Neuronal stem cell (in vitro differentiated cells): Measurements from ENCODE around the gene AGXT.

ENCODE experiments used
- DNase-seq: peaks from one replicate; pipeline ENCODE4 v3.0.0-alpha.2; 2013; ENCODE audit warnings: low spot score
- H2AFZ ChIP-seq: one replicate; pipeline ENCODE4 v1.6.1; 2013; ENCODE audit warnings: mild to moderate bottlenecking, low read length, inconsistent platforms
- H2AK5ac ChIP-seq: 2 replicates; pipeline ENCODE4 v1.6.1; 2013; ENCODE audit warnings: low read depth, mild to moderate bottlenecking, inconsistent platforms, low read length, moderate library complexity, mixed read lengths
- H2BK120ac ChIP-seq: 2 replicates; pipeline ENCODE4 v1.6.1; 2013; ENCODE audit warnings: low read depth, mild to moderate bottlenecking, inconsistent platforms, low read length, moderate library complexity, mixed read lengths
- H2BK12ac ChIP-seq: one replicate; pipeline ENCODE4 v1.6.1; 2013; ENCODE audit warnings: low read length, inconsistent platforms
- H2BK15ac ChIP-seq: 2 replicates; pipeline ENCODE4 v1.6.1; 2013; ENCODE audit warnings: mild to moderate bottlenecking, low read length, inconsistent platforms, mixed read lengths
- H2BK5ac ChIP-seq: one replicate; pipeline ENCODE4 v1.6.1; 2013; ENCODE audit warnings: inconsistent platforms, mild to moderate bottlenecking, low read length, moderate library complexity
- H3K14ac ChIP-seq: one replicate; pipeline ENCODE4 v1.6.1; 2013; ENCODE audit warnings: low read length, inconsistent platforms
- H3K18ac ChIP-seq: 2 replicates; pipeline ENCODE4 v1.6.1; 2013; ENCODE audit warnings: low read length, inconsistent platforms
- H3K23ac ChIP-seq: 2 replicates; pipeline ENCODE4 v1.6.1; 2013; ENCODE audit warnings: low read depth, mild to moderate bottlenecking, mixed read lengths, low read length, inconsistent platforms; ENCODE audit not compliant: poor library complexity
- H3K27ac ChIP-seq: replicated peaks from 3 replicates; pipeline ENCODE4 v1.5.1; 2013; ENCODE audit warnings: low read length, inconsistent platforms
- H3K27me3 ChIP-seq, 3 experiments: 2 replicates each; pipeline ENCODE4 v1.6.1; 2013; ENCODE audit warnings: low read length in 3 of 3, mild to moderate bottlenecking in 2 of 3, inconsistent platforms in 1 of 3, low read depth in 1 of 3, mixed read lengths in 1 of 3, moderate library complexity in 1 of 3; ENCODE audit not compliant: control insufficient read depth in 3 of 3, insufficient read depth in 3 of 3
- H3K36me3 ChIP-seq, 2 donors: replicated peaks in 1 of 2; 2 replicates each; pipeline ENCODE4 v1.6.1; 2013; ENCODE audit warnings: low read length in 2 of 2; ENCODE audit not compliant: control insufficient read depth in 2 of 2, insufficient read depth in 2 of 2
- H3K4ac ChIP-seq: 2 replicates; pipeline ENCODE4 v1.6.1; 2013; ENCODE audit warnings: inconsistent platforms, mild to moderate bottlenecking, low read length, moderate library complexity
- H3K4me1 ChIP-seq, 2 donors: 1 replicate in 1 of 2; 2 replicates in 1 of 2; pipeline ENCODE4 v1.6.1; 2013; ENCODE audit warnings: low read length in 2 of 2, low read depth in 1 of 2; ENCODE audit not compliant: control insufficient read depth in 2 of 2, insufficient read depth in 1 of 2
- H3K4me2 ChIP-seq: one replicate; pipeline ENCODE4 v1.6.1; 2013; ENCODE audit warnings: mild to moderate bottlenecking, low read length, inconsistent platforms; ENCODE audit not compliant: insufficient read depth, poor library complexity, severe bottlenecking
- H3K4me3 ChIP-seq, 2 donors: 2 replicates each; pipeline ENCODE4 v1.5.1; 2013; ENCODE audit warnings: low read length in 2 of 2, mild to moderate bottlenecking in 2 of 2, inconsistent platforms in 1 of 2, moderate library complexity in 1 of 2
- H3K79me1 ChIP-seq: one replicate; pipeline ENCODE4 v1.6.1; 2013; ENCODE audit warnings: low read depth, mild to moderate bottlenecking, inconsistent platforms, low read length, moderate library complexity
- H3K9ac ChIP-seq: one replicate; pipeline ENCODE4 v1.6.1; 2013; ENCODE audit warnings: mild to moderate bottlenecking, low read depth, low read length, inconsistent platforms; ENCODE audit not compliant: poor library complexity
- H3K9me3 ChIP-seq, 2 donors: replicated peaks in 1 of 2; 2 replicates each; pipeline versions ENCODE3 to v1.6.1; 2013; ENCODE audit warnings: low read length in 2 of 2, mild to moderate bottlenecking in 2 of 2, inconsistent platforms in 1 of 2, low read depth in 1 of 2, mixed read lengths in 1 of 2, moderate library complexity in 1 of 2; ENCODE audit not compliant: control insufficient read depth in 2 of 2, insufficient read depth in 1 of 2
- H4K8ac ChIP-seq: one replicate; pipeline ENCODE4 v1.6.1; 2013; ENCODE audit warnings: low read depth, mild to moderate bottlenecking, inconsistent platforms, low read length, moderate library complexity
- H4K91ac ChIP-seq: one replicate; pipeline ENCODE4 v1.6.1; 2013; ENCODE audit warnings: low read length, low read depth, mild to moderate bottlenecking, inconsistent platforms; ENCODE audit not compliant: poor library complexity
- WGBS, 2 donors: extraction: QIAGEN DNeasy Blood & Tissue Kit; methylation state at CpG; one replicate each; pipeline ENCODE4 v1.1.7; 2013; ENCODE audit warnings: missing lambda C conversion rate in 2 of 2, mixed read lengths in 1 of 2; ENCODE audit not compliant: insufficient read length in 2 of 2, insufficient replicate concordance in 1 of 2; ENCODE audit errors: extremely low coverage in 2 of 2; 5-methylcytosine and 5-hydroxymethylcytosine counted together

Gene AGXT

DNA sequence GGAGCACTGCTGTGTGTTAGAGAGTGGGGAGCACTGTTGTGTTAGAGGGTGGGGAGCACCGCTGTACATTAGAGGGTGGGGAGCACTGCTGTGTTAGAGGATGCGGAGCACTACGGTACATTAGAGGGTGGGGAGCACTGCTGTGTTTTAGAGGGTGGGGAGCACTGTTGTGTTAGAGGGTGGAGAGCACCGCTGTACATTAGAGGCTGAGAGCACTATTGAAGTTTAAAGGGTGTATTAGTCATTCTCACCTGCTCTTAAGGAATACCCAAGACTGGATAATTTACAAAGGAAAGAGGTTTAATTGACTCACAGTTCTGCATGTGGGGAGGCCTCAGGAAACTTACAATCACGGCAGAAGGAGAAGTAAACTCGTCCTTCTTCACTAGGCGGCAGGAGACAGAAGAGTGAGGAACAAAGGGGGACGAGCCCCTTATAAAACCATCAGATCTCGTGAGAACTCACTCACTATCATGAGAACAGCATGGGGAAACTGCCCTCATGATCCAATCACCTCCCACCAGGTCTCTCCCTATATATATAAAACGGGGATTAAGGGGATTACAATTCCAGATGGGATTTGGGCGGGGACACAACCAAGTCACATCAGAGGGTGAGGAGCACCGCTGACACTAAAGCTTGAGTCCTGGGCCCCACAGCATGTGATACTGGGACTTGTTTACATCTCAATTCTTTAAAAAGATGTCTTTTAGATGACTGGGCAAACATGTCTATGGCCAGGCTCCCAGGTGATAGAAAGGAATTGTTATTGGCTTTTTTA lies 19.5 kb upstream of the AGXT start:
- Histone ChIP-seq H2BK12ac (no peak overlapping the region), H3K9me3 (no peaks in the 10 kb centered on the region), H3K9ac (no peak overlapping the region), H3K4me2 (no peak overlapping the region), H2BK5ac (no peak overlapping the region), H2AFZ (no peak overlapping the region), H3K4ac (no peak overlapping the region), H3K27me3 (peaks cover 0 to 4% (median 0%) of the 10 kb centered on the region in 3 experiments), H3K23ac (no peak overlapping the region), H4K8ac (no peak overlapping the region), H3K4me3 (no peak overlapping the region), H3K14ac (no peak overlapping the region), H3K18ac (no peak overlapping the region), H3K4me1 (peaks cover 0 to 7% of the 10 kb centered on the region in 2 donors), H3K36me3 (no peaks in the 10 kb centered on the region), H3K27ac (no peak overlapping the region), H2BK15ac (no peak overlapping the region), H2BK120ac (no peak overlapping the region), H4K91ac (no peak overlapping the region), H3K79me1 (no peaks in the 10 kb centered on the region), H2AK5ac (no peak overlapping the region)
- DNase-seq: no peak
- no CpG with 5 or more reads among the region's 12 CpGs for WGBS, 2 donors

DNA sequence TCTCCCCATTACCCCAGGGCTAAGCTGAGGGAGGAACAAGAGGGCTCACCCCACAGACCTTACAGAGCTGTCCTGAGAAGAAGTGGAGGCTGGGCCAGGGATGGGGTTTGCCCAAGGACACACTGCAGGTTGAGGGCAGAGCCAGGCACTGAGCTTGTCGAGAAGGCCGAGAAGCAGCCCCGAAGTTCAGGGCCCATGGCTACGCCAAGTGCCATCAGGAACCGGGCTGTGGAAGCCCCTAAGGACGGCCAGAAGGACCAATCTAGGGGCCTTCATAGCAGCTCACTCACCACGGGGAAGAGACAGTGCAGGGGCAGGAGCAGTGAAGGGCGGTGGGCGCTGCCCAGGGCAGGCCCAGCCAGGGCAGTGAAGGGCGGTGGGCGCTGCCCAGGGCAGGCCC lies 18.6 kb upstream of the AGXT start:
- no peak overlapping the region for H3K4ac ChIP-seq
- no peaks in the 10 kb centered on the region for H3K79me1 ChIP-seq
- H3K4me2 ChIP-seq: no peak overlapping the region
- H3K27ac ChIP-seq: no peak overlapping the region
- no peaks in the 10 kb centered on the region for H3K36me3 ChIP-seq
- peak overlapping the region; percentile 64 for H2AK5ac ChIP-seq
- no peaks in the 10 kb centered on the region for H3K27me3 ChIP-seq
- no peak overlapping the region for H4K8ac ChIP-seq
- no peak for DNase-seq
- H2BK12ac ChIP-seq: no peak overlapping the region
- H3K9ac ChIP-seq: no peak overlapping the region
- no peak overlapping the region for H2AFZ ChIP-seq
- peaks cover 0 to 7% of the 10 kb centered on the region in 2 donors for H3K4me1 ChIP-seq
- no peak overlapping the region for H2BK5ac ChIP-seq
- no peak overlapping the region for H3K23ac ChIP-seq
- no peak overlapping the region for H3K14ac ChIP-seq
- no peak overlapping the region for H3K4me3 ChIP-seq
- H2BK120ac ChIP-seq: no peak overlapping the region
- no CpG with 5 or more reads among the region's 11 CpGs for WGBS, 2 donors
- H4K91ac ChIP-seq: no peak overlapping the region
- H2BK15ac ChIP-seq: no peak overlapping the region
- H3K18ac ChIP-seq: no peak overlapping the region
- H3K9me3 ChIP-seq: peaks cover 0 to 2% of the 10 kb centered on the region in 2 donors

DNA sequence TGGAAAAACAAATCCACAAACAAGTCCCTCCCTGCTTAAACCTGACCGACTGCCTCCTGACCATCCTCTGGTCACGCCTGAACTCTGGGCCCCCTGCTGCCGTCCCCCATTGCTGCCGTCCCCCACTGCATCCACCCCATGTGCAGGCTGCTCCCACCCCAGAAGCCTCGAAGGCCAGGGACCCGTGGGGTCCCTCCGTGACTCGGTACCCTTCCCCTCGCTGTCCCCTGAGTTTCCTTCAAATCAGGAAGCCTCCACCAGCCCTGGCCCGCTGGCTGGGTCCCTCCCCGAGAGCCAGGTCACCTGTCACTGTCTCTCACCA lies 17.9 kb upstream of the AGXT start:
- H2BK12ac ChIP-seq: no peak overlapping the region
- H4K8ac ChIP-seq: no peak overlapping the region
- no peak overlapping the region for H3K4me3 ChIP-seq
- no peak overlapping the region for H3K23ac ChIP-seq
- H3K36me3 ChIP-seq: no peaks in the 10 kb centered on the region
- no CpG with 5 or more reads among the region's 11 CpGs for WGBS, 2 donors
- H2AFZ ChIP-seq: no peak overlapping the region
- H3K79me1 ChIP-seq: no peaks in the 10 kb centered on the region
- H4K91ac ChIP-seq: no peak overlapping the region
- peaks cover 0 to 7% of the 10 kb centered on the region in 2 donors for H3K4me1 ChIP-seq
- H3K27ac ChIP-seq: no peak overlapping the region
- no peak overlapping the region for H3K4me2 ChIP-seq
- H3K18ac ChIP-seq: no peak overlapping the region
- H2BK120ac ChIP-seq: no peak overlapping the region
- H3K4ac ChIP-seq: no peak overlapping the region
- DNase-seq: no peak
- H2AK5ac ChIP-seq: peak overlapping the region; percentile 10
- peak overlapping the region; percentile 46 for H2BK15ac ChIP-seq
- no peak overlapping the region for H3K14ac ChIP-seq
- no peaks in the 10 kb centered on the region for H3K27me3 ChIP-seq
- no peak overlapping the region for H2BK5ac ChIP-seq
- peaks cover 0 to 3% of the 10 kb centered on the region in 2 donors for H3K9me3 ChIP-seq
- H3K9ac ChIP-seq: no peak overlapping the region

DNA sequence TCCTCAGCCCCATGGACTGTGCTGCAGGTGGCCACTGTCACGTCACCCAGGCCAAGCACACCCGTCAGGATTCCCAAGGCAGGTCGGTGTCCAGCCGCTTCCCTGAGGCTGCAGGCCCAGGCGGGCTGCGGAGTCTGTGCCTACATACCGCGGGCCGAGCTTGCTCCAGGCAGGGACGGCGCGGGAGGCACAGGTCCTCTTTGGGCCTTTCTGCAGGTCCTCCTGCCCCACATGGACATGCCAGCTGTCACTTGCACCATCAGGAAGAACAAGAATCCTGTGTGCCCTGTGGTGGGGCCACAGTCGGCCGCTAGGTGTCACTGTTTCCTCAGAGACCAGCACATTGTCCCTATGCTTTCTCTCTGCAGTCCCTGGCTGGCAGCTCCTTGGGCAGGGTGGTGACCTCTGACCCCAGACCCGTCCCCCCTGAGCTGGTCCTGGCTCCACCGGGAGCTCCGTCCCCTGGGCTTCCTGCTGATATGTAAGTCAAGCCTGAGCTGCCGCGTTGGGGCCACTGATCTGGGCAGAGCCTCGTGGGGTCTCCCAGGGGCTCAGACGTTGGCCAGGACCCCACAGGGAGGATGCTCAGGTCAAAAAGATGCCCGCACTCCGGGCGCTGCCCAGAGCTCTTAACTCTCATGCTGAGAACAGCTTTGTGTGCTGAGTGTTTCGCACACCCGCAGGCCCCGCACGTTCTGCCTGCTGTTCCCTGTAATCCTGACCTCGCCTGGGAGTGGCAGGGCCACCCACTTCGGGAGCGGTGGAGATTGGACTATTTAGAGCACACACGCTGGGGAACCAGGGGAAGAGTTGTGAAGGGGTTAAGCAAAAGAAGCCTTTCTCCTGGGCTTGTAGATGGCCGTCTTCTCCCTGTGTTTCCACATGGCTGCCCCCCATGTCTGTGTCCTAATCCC lies 17.3 kb upstream of the AGXT start:
- Histone ChIP-seq H3K4me1 (peaks cover 0 to 7% of the 10 kb centered on the region in 2 donors), H3K9ac (no peak overlapping the region), H3K14ac (no peak overlapping the region), H3K18ac (no peak overlapping the region), H3K4ac (no peak overlapping the region), H2AFZ (no peak overlapping the region), H3K9me3 (peaks cover 0 to 3% of the 10 kb centered on the region in 2 donors), H3K4me3 (no peak overlapping the region), H2BK15ac (peak overlapping the region; percentile 37), H3K4me2 (no peak overlapping the region), H3K23ac (no peak overlapping the region), H3K79me1 (no peaks in the 10 kb centered on the region), H2BK120ac (no peak overlapping the region), H4K91ac (no peak overlapping the region), H3K27me3 (no peaks in the 10 kb centered on the region), H3K27ac (peak overlapping the region; percentile 19), H2AK5ac (peak overlapping the region; percentile 10), H2BK12ac (no peak overlapping the region), H4K8ac (no peak overlapping the region), H3K36me3 (no peaks in the 10 kb centered on the region), H2BK5ac (no peak overlapping the region)
- peak; percentile 90 for DNase-seq
- no CpG with 5 or more reads among the region's 33 CpGs for WGBS, 2 donors
